NCI-H526 (cell line): ENCODE results near the gene KRTAP10-1.

ENCODE experiments used
- DNase-seq, 2 experiments: peaks; one replicate each; lab custom pipeline; 2025; lab: John Stamatoyannopoulos, UW

KRTAP10-1 gene

GRCh38 chr21:44527983-44528633, 11.9 kb downstream of the KRTAP10-1 start:
- no peak for DNase-seq

- DNase-seq: no peak
Observed at GRCh38 chr21:44527156-44527982, 12.6 kb downstream of the KRTAP10-1 start.

- no peak for DNase-seq
Observed at GRCh38 chr21:44526096-44526997, 13.6 kb downstream of the KRTAP10-1 start.

- no peak for DNase-seq
Observed at GRCh38 chr21:44525391-44526095, 14.5 kb downstream of the KRTAP10-1 start.

GRCh38 chr21:44524414-44525371, 15.3 kb downstream of the KRTAP10-1 start:
- no peak for DNase-seq

GRCh38 chr21:44523567-44524413, 16.2 kb downstream of the KRTAP10-1 start:
- no peak for DNase-seq

GRCh38 chr21:44522753-44523204, 17.2 kb downstream of the KRTAP10-1 start:
- DNase-seq: no peak

GRCh38 chr21:44521928-44522752, 17.9 kb downstream of the KRTAP10-1 start:
- DNase-seq: no peak

GRCh38 chr21:44521301-44521927, 18.6 kb downstream of the KRTAP10-1 start:
- DNase-seq: no peak

- DNase-seq: no peak
Observed at GRCh38 chr21:44520326-44521300, 19.4 kb downstream of the KRTAP10-1 start.

GRCh38 chr21:44519346-44520325, 20.4 kb downstream of the KRTAP10-1 start:
- DNase-seq: no peak

- DNase-seq: no peak
Observed at GRCh38 chr21:44518686-44519085, 21.3 kb downstream of the KRTAP10-1 start.

GRCh38 chr21:44517175-44517899, 22.7 kb downstream of the KRTAP10-1 start:
- peak; percentile 98 for DNase-seq

GRCh38 chr21:44516828-44517174, 23.2 kb downstream of the KRTAP10-1 start:
- no peak for DNase-seq

- DNase-seq: no peak
Observed at GRCh38 chr21:44516342-44516741, 23.7 kb downstream of the KRTAP10-1 start.
